ENCODE measurements around the gene LSM14A.

Gene LSM14A

DNA sequence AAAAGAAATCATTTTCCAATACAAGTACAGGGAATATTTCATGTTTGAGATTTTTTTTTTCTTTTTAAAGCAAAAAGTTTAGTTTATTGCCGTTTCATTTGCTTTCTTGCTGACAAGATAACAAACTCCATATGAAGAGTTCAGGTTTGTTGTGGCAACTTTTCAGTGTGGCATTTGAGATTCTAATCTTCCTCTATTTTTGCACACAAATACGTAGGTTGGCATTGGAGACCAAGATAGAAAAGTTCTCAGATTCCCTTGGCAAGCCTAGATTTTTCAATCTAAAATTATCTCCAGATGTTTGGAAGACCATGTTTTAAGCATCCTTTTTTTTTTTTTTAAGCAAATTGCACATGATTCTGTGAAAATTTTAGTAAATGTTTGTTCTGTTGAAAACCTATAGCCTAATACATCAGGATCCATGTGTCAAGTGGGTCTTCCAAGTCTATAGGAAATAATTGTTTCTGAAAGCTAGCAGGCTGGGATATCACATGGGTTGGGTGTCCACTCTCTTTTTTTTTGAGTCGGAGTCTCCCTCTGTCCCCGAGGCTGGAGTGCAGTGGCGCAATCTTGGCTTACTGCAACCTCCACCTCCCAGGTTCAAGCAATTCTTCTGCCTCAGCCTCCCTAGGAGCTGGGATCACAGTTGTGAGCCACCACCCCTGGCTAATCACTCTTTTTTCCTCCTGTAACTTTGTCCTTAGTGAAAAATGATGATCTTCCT is 84.7 kb downstream of the LSM14A start:
- DNase-seq (ENCODE audit: low spot score), result no peak

DNA sequence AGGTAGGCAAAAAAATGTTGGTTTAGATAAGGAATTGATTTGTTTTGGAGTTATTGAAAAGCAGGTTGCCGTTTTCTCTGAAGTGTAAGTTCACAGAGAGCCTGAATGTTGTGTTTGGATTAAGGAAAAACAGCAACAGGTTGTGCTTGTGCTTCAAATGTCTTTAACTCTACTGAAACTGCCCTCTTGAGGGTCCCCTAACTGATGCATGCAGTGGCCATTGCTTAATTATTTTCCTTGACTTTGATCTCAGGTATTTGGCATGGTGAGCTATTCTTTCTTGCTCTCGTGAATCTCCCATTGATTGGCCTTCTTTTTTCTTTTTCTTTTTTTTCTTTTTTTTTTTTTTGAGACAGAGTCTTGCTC is 85.2 kb downstream of the LSM14A start:
- no peak for DNase-seq (ENCODE audit: low spot score)

DNA sequence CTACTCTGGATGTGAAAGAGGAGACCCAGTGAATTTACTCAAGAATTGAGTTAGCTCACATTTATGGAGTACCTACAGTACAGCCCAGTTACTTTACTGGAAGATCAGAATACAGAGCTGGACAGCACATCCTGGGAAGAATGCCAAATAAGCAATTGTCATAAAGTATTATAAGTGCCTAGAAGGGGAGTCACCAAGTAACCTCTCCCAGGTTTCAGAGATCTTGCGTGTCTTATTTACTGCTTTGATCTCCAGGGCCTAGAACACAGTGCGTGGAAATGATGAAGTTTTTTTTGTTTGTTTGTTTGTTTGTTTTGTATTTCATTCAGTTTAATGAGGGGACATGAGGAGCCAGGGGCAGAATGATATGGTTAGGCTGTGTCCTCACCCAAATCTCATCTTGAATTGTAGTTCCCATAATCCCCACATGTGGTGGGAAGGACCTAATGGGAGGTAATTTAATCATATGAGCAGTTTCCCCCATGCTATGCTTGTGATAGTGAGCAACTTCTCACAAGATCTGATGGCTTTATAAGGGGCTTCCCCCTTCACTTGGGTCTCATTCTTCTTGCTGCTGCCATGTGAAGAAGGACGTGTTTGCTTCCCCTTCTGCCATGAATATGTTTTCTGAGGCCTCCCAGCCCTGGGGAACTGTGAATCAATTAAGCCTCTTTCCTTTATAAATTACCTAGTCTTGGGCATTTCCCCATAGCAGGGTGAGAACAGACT is 87.2 kb downstream of the LSM14A start:
- no peak for DNase-seq (ENCODE audit: low spot score)

DNA sequence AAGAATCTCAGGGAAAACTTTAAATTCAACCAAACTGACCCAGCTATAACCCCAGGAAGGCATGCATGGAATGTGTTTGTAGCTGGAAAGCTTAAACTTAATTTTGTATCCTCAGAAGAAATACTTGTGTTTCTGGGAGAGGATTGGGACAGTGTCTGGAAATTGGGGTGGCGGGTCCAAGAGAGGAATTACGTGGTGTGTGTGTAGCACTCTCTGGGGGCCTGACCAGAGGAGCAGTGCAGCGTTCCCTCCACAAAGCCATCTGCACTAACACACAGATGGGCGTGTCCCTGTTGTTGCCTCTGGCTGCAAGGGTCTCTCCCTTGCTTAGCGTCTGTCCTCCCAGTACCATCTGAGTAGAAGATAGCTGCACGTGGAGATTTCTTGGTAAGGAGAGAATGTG is 88.5 kb downstream of the LSM14A start:
- DNase-seq (ENCODE audit: low spot score), result no peak

DNA sequence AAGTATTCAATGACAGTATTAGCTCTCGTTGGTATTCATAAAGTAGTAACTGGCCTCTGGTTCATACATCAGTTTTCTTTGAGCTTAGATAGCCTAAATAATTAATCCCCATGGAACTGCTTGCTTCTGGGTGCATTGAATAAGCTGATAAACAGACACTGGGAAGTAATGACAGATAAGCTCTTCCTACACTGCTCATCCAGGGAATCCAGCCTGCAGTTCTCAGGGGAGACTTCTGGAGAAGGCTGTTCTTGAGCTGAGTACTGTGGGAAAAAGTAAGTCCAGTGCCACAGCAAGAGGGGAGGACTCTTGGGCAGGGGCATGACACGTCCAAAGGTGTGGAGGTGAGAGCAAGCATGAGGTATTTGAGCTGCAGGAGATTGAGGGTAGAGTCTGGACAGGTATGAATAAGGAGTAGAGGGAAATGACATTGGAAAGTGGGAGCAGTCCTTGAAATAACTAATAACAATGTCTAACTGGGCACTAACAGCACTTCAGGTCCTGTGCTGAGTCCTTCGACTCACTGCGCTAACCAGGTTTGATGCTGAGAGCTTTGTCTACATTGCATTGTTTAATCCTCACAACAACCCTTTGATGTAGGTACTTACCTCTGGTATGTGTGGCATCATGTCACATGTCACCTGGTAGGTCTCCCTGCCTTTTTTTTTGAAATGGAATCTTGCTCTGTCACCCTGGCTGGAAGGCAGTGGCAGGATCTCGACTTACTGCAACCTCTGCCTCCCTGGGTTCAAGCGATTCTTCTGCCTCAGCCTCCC is 89.2 kb downstream of the LSM14A start:
- peak; percentile 94 for DNase-seq (ENCODE audit: low spot score)

DNA sequence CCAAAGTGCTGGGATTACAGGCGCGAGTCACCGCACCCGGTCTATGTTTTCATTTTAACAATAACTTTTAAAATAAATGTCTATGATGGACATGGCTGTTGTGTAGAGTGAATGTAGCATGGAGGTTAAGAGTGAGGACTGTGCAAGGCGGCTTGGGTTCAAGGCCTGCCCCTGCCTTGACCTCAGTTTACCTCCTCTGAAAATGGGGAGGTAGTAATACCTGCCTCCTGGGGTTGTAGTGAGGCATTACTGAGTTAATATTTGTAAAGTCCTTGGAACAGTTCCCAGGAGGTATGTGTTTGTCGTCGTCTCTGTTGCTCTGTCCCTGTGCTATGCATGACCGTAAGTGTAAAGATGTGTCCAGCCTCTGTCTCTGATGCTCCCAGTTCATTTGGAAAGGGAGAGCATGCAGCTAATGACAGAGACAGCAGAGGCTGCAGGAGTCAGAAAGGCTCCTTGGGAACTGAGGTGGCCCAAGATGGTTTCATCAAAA is 91.5 kb downstream of the LSM14A start:
- DNase-seq (ENCODE audit: low spot score), result no peak

DNA sequence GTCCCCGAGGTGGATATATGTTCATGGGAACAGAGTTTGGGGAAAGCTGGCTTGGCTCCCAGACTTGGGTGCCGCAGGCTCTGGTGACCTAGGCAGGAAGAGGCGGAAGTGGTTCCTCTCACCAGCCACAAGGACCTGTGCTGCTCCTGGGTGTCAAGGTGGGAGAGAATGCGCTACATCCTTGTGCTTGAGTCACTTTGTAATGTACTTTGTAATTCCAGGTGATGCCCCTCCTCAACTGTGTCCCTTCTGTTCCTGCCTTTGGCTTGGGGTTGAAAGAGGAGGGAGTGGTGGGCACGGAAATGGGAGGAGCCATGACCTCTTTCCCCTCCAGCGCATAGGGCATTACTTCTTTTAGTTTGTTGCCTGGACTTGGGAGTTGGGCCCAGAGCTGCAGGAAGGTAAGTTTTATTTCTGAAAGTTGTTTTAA is 92.9 kb downstream of the LSM14A start:
- no peak for DNase-seq (ENCODE audit: low spot score)

DNA sequence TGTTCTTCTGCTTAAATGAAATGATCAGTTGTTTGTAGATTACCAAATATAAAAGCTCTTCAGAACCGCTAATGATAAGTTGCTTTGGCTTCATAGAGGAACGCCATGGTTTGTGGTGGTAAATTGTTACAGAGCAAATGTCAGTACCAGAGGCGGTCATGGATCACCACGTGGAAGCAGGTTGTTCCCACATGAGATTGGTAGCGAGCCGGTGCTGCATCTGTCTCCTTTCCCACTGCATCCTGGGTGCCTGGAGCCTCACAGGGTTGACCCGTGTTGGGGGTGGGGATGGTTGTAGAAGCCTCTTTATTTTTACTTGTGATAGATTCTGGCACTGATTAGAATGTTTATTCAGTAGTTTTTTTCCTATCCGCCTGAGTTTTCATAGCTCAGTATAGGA is 96.8 kb downstream of the LSM14A start:
- no peak for DNase-seq (ENCODE audit: low spot score)

DNA sequence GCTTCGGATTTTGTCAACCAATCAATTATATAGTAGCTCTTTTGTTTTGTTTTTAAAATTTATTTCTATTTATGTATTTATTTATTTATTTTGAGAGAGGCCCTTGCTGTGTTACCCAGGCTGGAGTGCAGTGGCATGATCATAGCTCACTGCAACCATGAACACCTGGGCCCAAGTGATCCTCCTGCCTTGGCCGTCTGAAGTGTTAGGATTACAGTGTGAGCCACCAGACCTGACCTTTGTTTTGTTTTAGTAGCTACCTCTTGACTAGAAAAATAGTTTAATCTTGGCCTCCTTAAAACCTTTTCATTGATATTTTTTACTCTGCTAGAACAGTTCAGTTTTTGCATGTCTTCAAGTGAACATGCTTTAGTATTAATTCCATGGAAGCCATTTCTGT is 97.2 kb downstream of the LSM14A start:
- no peak for DNase-seq (ENCODE audit: low spot score)

DNA sequence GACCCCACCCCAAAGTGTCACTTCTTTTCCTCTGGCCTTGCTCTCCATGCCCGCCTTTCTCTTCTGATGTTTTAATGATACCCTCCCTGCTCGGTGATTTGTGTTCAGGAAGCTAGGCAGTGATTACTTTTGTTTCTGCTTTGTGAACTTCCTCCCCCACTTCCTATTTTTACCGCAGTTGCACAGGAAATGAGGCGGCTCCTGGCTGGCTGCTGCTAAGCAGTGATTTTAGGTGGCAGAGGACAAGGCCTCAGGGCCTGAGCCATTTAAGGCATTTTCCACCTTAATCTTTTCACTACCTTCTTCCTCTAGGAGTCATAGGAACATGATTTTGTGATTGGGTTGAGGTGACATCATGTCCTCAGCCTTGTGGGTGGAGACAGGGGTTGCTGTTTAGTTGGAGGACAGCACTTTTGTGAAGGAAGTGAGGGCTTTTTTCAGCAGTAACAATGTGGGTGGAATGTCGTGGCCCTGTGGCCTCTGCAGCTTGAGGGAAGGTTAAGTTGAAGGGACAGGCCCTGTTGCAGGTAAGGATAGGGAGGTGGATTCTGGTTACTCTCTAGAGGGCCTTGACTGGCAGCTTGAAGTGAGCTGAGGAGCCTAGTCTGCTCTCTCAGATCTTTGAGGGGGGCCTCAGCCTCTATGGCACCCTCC is 97.8 kb downstream of the LSM14A start:
- peak; percentile 66 for DNase-seq (ENCODE audit: low spot score)

DNA sequence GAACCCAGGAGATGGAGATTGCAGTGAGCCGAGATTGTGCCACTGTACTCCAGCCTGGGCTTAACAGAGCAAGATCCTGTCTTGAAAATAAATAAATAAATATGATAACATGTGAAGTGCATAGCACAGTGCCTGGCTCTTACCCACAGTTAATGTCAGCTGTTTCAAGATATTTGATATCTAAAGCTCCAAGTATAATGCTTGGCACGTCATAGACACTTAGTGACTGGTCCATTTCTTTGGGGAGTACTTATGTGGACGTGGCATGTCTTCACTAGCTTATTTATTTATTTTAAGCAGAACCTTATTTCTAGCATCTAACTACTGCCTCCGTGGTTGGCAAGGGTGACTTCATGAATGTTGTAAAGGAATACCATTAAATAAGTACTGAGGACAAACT is 100.8 kb downstream of the LSM14A start:
- DNase-seq (ENCODE audit: low spot score), result no peak

DNA sequence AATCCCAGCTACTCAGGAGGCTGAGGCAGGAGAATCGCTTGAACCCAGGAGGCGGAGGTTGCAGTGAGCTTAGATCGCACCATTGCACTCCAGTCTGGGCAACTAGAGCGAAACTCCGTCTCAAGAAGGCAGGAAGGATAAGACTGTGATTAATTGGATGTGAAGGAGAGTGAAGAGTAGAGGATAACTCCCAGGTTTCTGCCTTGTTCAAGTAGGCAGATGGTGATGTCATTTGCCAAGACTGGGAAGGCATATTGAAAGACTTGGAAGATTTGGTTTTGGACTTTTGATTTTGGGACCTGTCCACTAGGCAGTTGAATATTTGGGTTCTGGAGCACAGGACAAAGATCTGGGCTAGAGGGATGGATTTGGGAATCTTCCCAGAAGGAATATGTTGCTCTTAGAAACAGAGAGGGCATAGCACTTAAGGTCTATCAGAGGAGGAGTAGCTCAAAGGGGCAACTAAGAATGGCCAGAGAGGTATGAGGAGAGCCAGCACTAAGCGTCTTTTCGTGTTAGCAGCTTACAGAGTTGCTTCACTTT is 102.1 kb downstream of the LSM14A start:
- DNase-seq (ENCODE audit: low spot score), result no peak

DNA sequence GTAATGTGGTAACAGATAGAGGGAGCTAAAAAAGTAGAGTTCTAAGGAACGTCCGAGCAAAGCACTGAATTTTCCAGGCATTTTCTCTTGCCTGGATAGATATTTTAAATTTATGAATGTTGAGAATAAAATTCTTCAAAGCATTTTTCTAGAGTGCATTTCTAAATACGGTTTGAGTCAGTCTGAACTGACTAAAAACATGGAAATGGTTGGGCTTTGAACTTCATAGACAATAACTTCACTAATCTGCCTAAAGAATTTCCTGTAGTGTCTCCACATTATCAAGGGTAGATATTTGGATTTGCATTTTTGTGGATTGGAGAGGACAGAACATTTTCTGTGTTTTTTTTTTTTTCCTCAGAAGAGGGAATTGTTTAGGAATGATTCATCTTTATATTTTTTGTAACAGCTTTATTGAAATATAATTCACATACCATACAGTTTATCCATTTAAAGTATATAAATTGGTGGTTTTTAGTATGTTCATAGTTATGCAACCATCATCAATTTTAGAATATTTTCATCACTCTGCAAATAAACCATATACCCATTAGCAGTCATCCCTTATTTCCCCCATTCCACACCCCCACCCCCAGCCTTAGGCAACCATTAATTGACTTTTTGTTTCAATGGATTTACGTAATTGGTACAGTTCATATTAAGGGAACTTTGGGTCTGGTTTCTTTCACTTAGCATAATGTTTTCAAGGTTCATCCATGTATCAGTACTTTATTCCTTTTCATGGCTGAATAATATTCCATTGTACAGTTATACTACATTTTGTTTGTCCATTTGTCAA is 102.7 kb downstream of the LSM14A start:
- DNase-seq (ENCODE audit: low spot score), result peak; percentile 82

DNA sequence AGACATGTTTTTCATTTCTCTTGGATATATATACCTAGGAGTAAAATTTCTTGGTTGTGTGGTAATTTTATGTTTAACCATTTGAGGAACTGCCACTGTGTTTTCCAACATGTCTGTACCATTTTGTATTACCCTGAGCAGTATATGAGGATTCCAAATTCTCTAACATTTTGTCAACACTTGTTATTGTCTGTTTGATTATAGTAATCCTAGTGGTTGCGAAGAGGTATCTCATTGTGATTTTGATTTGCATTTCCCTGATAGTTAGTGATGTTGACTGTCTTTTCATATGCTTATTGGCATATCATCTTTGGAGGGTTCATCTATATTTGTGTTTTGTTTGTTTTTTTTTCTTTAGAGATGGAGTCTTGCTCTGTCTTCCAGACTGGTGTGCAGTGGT is 103.4 kb downstream of the LSM14A start:
- DNase-seq (ENCODE audit: low spot score), result no peak

DNA sequence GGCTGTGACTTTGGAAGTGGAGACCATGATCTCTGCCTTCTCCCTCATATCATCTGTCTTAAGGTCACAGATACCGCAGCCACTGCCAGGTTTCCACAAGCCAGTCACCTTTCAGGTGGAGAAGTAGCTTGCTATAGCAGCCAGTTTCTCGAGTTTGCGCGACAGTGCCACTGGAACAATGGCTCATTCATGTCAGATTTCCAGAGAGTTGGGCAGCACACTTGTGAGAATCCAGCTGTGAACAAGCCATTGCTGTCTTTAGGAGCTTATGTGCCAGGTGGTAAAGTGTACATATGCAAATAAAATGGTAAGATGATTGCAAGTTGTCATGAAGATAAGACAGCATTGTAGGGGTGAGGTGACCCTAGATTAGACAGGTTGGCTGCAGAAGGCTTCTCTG is 104.3 kb downstream of the LSM14A start:
- peak; percentile 41 for DNase-seq (ENCODE audit: low spot score)

DNA sequence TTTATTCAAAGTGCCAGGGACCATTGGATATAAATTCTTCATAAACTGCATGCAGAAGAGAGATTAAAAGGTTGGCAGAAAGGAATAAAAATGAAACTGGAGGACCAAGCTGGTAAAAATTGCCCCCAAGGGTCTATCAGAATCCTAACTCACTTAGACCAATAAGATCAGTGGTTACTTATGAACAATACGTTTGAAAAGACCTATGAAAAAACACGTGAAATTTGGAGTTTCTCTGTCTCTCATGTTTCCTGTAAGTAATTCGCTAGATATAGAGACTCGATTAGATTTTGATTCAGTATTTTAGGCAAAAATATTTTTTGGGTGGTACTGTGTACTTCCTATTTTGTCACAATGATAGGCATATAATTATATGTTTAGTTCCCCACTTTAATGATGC is 104.9 kb downstream of the LSM14A start:
- no peak for DNase-seq (ENCODE audit: low spot score)

DNA sequence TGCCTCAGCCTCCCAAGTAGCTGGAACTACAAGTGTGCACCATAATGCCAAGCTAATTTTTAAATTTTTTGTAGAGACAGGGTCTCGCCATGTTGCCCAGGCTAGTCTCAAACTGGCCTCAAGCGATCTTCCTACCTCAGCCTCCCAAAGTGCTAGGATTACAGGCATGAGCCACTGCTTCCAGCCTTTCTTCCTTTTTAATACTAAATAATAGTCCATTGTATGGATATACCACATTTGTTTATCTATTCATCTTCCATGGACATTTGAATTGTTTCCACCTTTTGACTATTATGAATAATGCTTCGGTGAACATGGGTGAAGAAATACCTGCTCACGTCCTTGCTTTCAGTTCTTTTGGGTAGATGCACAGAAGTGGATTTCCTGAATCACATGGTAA is 106.5 kb downstream of the LSM14A start:
- no peak for DNase-seq (ENCODE audit: low spot score)
